Peyer's patch (tissue), 4 donors: ENCODE results near the gene EN1.

Source experiments
- CTCF ChIP-seq, 6 experiments: fragments of 450-650 bp in 4 of 6; fragments of 200-600 bp in 2 of 6; sonication (generic) in 1 of 6; IDR thresholded peaks; one replicate each; pipeline ENCODE4 v1.5.1; 2017 to 2019; ENCODE audit warnings: antibody characterized with exemption in 6 of 6, mild to moderate bottlenecking in 3 of 6, moderate library complexity in 1 of 6
- POLR2A ChIP-seq, 2 donors: fragments of 450-650 bp; IDR thresholded peaks; one replicate each; pipeline ENCODE4 v1.5.1; 2017; ENCODE audit warnings: antibody characterized with exemption in 2 of 2, mild to moderate bottlenecking in 2 of 2, moderate library complexity in 2 of 2

GRCh38 chr2:118822015-118822414 lies 25.4 kb downstream of the EN1 start:
- TF ChIP-seq CTCF (IDR thresholded peaks at IDR 0.05) (no peak), POLR2A (IDR thresholded peaks at IDR 0.05) (no peak)
